Glutamatergic neuron (in vitro differentiated cells): ENCODE data around the gene NAA80. TPM values are rescaled to one million over a fixed set of nuclear protein-coding genes. Genes with fewer than 3 reads are reported as not detected.

Experiments
- DNase-seq: peaks from one replicate; pipeline ENCODE4 v3.0.0; 2022
- H3K27ac Mint-ChIP-seq: one replicate; pipeline ENCODE4 v1.8.0; 2020; ENCODE audit warnings: mild to moderate bottlenecking, mixed read lengths, inconsistent platforms; ENCODE audit not compliant: unreplicated experiment
- H3K27me3 Mint-ChIP-seq: one replicate; pipeline ENCODE4 v1.8.0; 2020; ENCODE audit warnings: mild to moderate bottlenecking, moderate library complexity, mixed read lengths, inconsistent platforms; ENCODE audit not compliant: unreplicated experiment
- H3K36me3 Mint-ChIP-seq: one replicate; pipeline ENCODE4 v1.8.0; 2020; ENCODE audit warnings: mild to moderate bottlenecking, mixed read lengths, inconsistent platforms; ENCODE audit not compliant: unreplicated experiment
- H3K4me1 Mint-ChIP-seq: one replicate; pipeline ENCODE4 v1.8.0; 2020; ENCODE audit warnings: mild to moderate bottlenecking, low read depth, mixed read lengths, inconsistent platforms; ENCODE audit not compliant: unreplicated experiment
- H3K4me3 Mint-ChIP-seq: one replicate; pipeline ENCODE4 v1.8.0; 2020; ENCODE audit warnings: mild to moderate bottlenecking, mixed read lengths, inconsistent platforms; ENCODE audit not compliant: unreplicated experiment
- H3K9me3 Mint-ChIP-seq: one replicate; pipeline ENCODE4 v1.8.0; 2020; ENCODE audit warnings: mild to moderate bottlenecking, moderate library complexity, mixed read lengths, inconsistent platforms; ENCODE audit not compliant: unreplicated experiment
- CTCF ChIP-seq: fragments of 200-600 bp; sonication (generic); IDR thresholded peaks from one replicate; pipeline ENCODE4 v1.5.0; 2021; ENCODE audit not compliant: partially characterized antibody, unreplicated experiment
- total RNA-seq: library from RNA; stranded (reverse); fragmentation: NEBNext Ultra II Directional; extraction: Animal tissue kit (Norgen Biotek cat#: 25700); gene quantifications from one replicate; pipeline ENCODE4 v1.2.1, GENCODE V29; 2021; ENCODE audit not compliant: unreplicated experiment

NAA80 gene
- total RNA-seq, 1 donor from 2014 or later, result 13.3 TPM

GRCh38 chr3:50340147-50340447, 40.9 kb upstream of the NAA80 start:
- TF ChIP-seq CTCF, result no peak
- Mint-ChIP-seq H3K4me3 (peak overlapping the region; percentile 42), H3K27ac (no peak overlapping the region), H3K9me3 (peaks cover 22% of the 10 kb centered on the region), H3K4me1 (peaks cover 20% of the 10 kb centered on the region), H3K27me3 (peaks cover 32% of the 10 kb centered on the region), H3K36me3 (peaks cover 4% of the 10 kb centered on the region)
- no peak for DNase-seq

GRCh38 chr3:50339485-50340146, 40.4 kb upstream of the NAA80 start:
- H3K27ac Mint-ChIP-seq, result no peak overlapping the region
- TF ChIP-seq CTCF, result no peak
- H3K36me3 Mint-ChIP-seq, result peaks cover 4% of the 10 kb centered on the region
- H3K9me3 Mint-ChIP-seq, result peaks cover 22% of the 10 kb centered on the region
- peak overlapping the region; percentile 69 for H3K4me3 Mint-ChIP-seq
- peaks cover 32% of the 10 kb centered on the region for H3K27me3 Mint-ChIP-seq
- no peak for DNase-seq
- H3K4me1 Mint-ChIP-seq, result peaks cover 20% of the 10 kb centered on the region

- H3K4me1 Mint-ChIP-seq, result peaks cover 24% of the 10 kb centered on the region
- DNase-seq, result no peak
- H3K9me3 Mint-ChIP-seq, result peaks cover 22% of the 10 kb centered on the region
- no peak for TF ChIP-seq CTCF
- H3K27me3 Mint-ChIP-seq, result peaks cover 30% of the 10 kb centered on the region
- peak overlapping the region; percentile 40 for H3K27ac Mint-ChIP-seq
- peak overlapping the region; percentile 93 for H3K4me3 Mint-ChIP-seq
- H3K36me3 Mint-ChIP-seq, result peaks cover 4% of the 10 kb centered on the region
Observed at GRCh38 chr3:50338965-50339364, 39.8 kb upstream of the NAA80 start.

- H3K4me1 Mint-ChIP-seq, result peaks cover 29% of the 10 kb centered on the region
- TF ChIP-seq CTCF, result no peak
- H3K27ac Mint-ChIP-seq, result peak overlapping the region; percentile 93
- peaks cover 4% of the 10 kb centered on the region for H3K36me3 Mint-ChIP-seq
- peak; percentile 99 for DNase-seq
- peaks cover 20% of the 10 kb centered on the region for H3K9me3 Mint-ChIP-seq
- peak overlapping the region; percentile 93 for H3K4me3 Mint-ChIP-seq
- H3K27me3 Mint-ChIP-seq, result peaks cover 27% of the 10 kb centered on the region
Observed at GRCh38 chr3:50337175-50337861, 38.1 kb upstream of the NAA80 start.
